Prostate gland (tissue), 2 donors: ENCODE data around the gene SLC39A13. TPM values are rescaled to one million over a fixed set of nuclear protein-coding genes. Genes with fewer than 3 reads are reported as not detected.

ENCODE experiments used
- DNase-seq: peaks from one replicate; pipeline ENCODE4 v3.0.0-alpha.2; 2019; ENCODE audit warnings: low spot score
- H3K27ac ChIP-seq, 2 donors: fragments of 200-600 bp; sonication (generic); 2 replicates each; pipeline ENCODE4 v1.5.1; 2017 to 2019
- H3K27me3 ChIP-seq: fragments of 200-600 bp; sonication (generic); replicated peaks from 2 replicates; pipeline ENCODE4 v1.5.1; 2019; ENCODE audit not compliant: insufficient read depth
- H3K36me3 ChIP-seq, 2 donors: fragments of 200-600 bp; sonication (generic); 1 replicate in 1 of 2; 2 replicates in 1 of 2; pipeline versions ENCODE4 v1.5.1 to v1.8.1; 2017 to 2019
- H3K4me1 ChIP-seq: fragments of 200-600 bp; sonication (generic); replicated peaks from 2 replicates; pipeline ENCODE4 v1.5.1; 2019
- H3K4me3 ChIP-seq, 2 donors: fragments of 200-600 bp; sonication (generic); 2 replicates each; pipeline ENCODE4 v1.5.1; 2017 to 2019
- H3K9me3 ChIP-seq: fragments of 200-600 bp; sonication (generic); 2 replicates; pipeline ENCODE4 v1.5.1; 2017
- CTCF ChIP-seq, 4 experiments: fragments of 200-600 bp in 2 of 4; fragments of 450-650 bp in 2 of 4; sonication (generic) in 2 of 4; IDR thresholded peaks; 1 replicate in 3 of 4; 2 replicates in 1 of 4; pipeline ENCODE4 v1.5.1; 2016 to 2019; ENCODE audit warnings: antibody characterized with exemption in 4 of 4, mild to moderate bottlenecking in 2 of 4, moderate library complexity in 2 of 4
- POLR2A ChIP-seq: fragments of 450-650 bp; IDR thresholded peaks from one replicate; pipeline ENCODE4 v1.6.1; 2016; ENCODE audit warnings: antibody characterized with exemption, mild to moderate bottlenecking
- POLR2AphosphoS5 ChIP-seq: sonication (generic); formaldehyde crosslinking; IDR thresholded peaks from one replicate; pipeline ENCODE4 v1.6.1; 2017; ENCODE audit warnings: antibody characterized with exemption
- WGBS: methylation state at CpG from one replicate; pipeline ENCODE4 v1.1.5; 2018; 5-methylcytosine and 5-hydroxymethylcytosine counted together
- intact Hi-C: fragments of 100-400 bp; cut with DNase I; formaldehyde crosslinking; loops from one replicate; pipeline ENCODE4 v1.14.2; 2022
- total RNA-seq, 2 donors: library from RNA; depleted of rRNA; stranded (reverse); fragments of >200 nt; gene quantifications; one replicate each; pipeline ENCODE4 v1.1.0, GENCODE V29; 2016

SLC39A13 gene
- total RNA-seq, 2 donors from 2014 or later: 53.1 to 93.7 TPM

DNA sequence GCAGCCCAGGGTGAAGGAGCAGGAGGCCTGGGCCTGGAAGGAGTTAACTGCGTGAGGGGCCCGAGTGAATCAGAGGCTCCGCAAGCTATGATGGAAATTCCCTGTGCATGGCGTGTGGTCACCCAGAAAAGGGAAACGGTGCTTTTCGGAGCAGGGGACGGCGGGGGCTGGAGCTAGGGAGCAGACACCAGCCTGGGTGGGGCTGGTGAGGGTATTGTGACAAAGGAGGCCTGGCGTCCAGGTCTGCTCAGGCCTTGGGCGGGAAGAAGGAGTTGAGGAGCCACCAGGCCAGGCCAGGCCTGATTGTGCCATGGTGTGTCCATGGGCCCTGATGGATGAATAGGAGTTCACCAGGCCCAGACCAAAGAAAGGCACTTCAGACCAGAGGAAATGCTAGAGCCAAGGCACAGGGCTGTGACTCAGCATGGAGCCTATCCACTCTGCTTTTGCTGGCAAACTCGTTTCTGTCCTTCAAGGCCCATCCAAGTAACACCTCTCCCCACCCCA is 17.3 kb upstream of the SLC39A13 start:
- TF ChIP-seq CTCF (IDR thresholded peaks at IDR 0.05): no peak
- TF ChIP-seq POLR2AphosphoS5: no peak
- no peak for TF ChIP-seq POLR2A
- Histone ChIP-seq H3K27ac (no peak overlapping the region), H3K9me3 (no peaks in the 10 kb centered on the region), H3K27me3 (no peaks in the 10 kb centered on the region), H3K4me1 (no peaks in the 10 kb centered on the region), H3K4me3 (no peak overlapping the region), H3K36me3 (no peaks in the 10 kb centered on the region)
- 71% methylated on average over 11 of the region's 11 CpGs for WGBS
- intact Hi-C loops: no loop called here
- no peak for DNase-seq

- TF ChIP-seq POLR2AphosphoS5 (no peak), POLR2A (no peak), CTCF (IDR thresholded peaks at IDR 0.05) (no peak)
- no peaks in the 10 kb centered on the region for H3K4me1 ChIP-seq
- no peaks in the 10 kb centered on the region for H3K27me3 ChIP-seq
- WGBS: 91% methylated on average over 16 of the region's 16 CpGs
- intact Hi-C loops: no loop called here
- no peaks in the 10 kb centered on the region for H3K36me3 ChIP-seq
- no peak for DNase-seq
- H3K4me3 ChIP-seq: no peak overlapping the region
- H3K27ac ChIP-seq: no peak overlapping the region
- no peaks in the 10 kb centered on the region for H3K9me3 ChIP-seq
Observed at GRCh38 chr11:47391711-47392432, 16.5 kb upstream of the SLC39A13 start.

- H3K27me3 ChIP-seq: no peaks in the 10 kb centered on the region
- H3K4me1 ChIP-seq: no peaks in the 10 kb centered on the region
- TF ChIP-seq CTCF (IDR thresholded peaks at IDR 0.05): no peak
- no peak for TF ChIP-seq POLR2AphosphoS5
- no peak for TF ChIP-seq POLR2A
- no peak overlapping the region for H3K4me3 ChIP-seq
- H3K9me3 ChIP-seq: no peaks in the 10 kb centered on the region
- no peaks in the 10 kb centered on the region for H3K36me3 ChIP-seq
- WGBS: 84% methylated on average over 14 of the region's 14 CpGs
- DNase-seq: no peak
- intact Hi-C loops: no loop called here
- H3K27ac ChIP-seq: no peak overlapping the region
Observed at GRCh38 chr11:47392546-47393162, 15.7 kb upstream of the SLC39A13 start.

GRCh38 chr11:47393163-47394049 is 15.0 kb upstream of the SLC39A13 start:
- H3K27me3 ChIP-seq: no peaks in the 10 kb centered on the region
- intact Hi-C loops: no loop called here

More at GRCh38 chr11:47393163-47394049, 15.0 kb upstream of the SLC39A13 start:
- 76% methylated on average over 15 of the region's 20 CpGs for WGBS
- no peak overlapping the region for H3K4me3 ChIP-seq
- H3K9me3 ChIP-seq: no peaks in the 10 kb centered on the region
- H3K4me1 ChIP-seq: no peaks in the 10 kb centered on the region
- no peak overlapping the region for H3K27ac ChIP-seq
- no peaks in the 10 kb centered on the region for H3K36me3 ChIP-seq
- DNase-seq: no peak
- TF ChIP-seq CTCF (IDR thresholded peaks at IDR 0.05) (no peak), POLR2AphosphoS5 (no peak), POLR2A (no peak)
